Cardiac ventricle fibroblast (primary cell): Measurements from ENCODE around the gene OR5L2. TPM values are rescaled to one million over a fixed set of nuclear protein-coding genes. Genes with fewer than 3 reads are reported as not detected.

ENCODE experiments used
- total RNA-seq: library from RNA; depleted of rRNA; stranded (reverse); fragments of >200 nt; gene quantifications from 2 replicates; pipeline ENCODE4 v1.2.3, GENCODE V29; 2015

OR5L2 gene
- total RNA-seq = not detected in 2 replicates

GRCh38 chr11:55826919-55827318, at the start of gene OR5L2:
TSS of gene OR5L2 (plus strand) at chr11:55827219. CDS start at chr11:55827219, 0 bp downstream.

DNA sequence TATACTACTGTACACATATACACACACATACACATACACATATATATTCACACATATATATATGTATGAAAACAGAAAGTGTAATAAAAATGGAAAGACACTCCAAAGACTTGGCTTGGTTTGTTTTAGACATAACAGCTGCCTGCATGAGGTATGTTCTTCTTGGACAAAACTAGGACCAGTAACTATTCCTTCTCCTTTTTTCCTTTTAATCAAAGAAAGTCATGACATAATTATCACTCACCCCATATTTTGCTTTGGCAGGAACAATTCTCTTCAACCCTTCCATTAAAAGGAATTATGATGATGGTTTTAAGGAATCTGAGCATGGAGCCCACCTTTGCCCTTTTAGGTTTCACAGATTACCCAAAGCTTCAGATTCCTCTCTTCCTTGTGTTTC, 31.8 kb upstream of the OR5L2 start, which contains the start of gene OR5D14:
Gene OR5D14, plus strand, starts transcription at position 301 of the 400 bp plus-strand sequence. Its CDS starts 0 bp downstream, at position 301.

DNA sequence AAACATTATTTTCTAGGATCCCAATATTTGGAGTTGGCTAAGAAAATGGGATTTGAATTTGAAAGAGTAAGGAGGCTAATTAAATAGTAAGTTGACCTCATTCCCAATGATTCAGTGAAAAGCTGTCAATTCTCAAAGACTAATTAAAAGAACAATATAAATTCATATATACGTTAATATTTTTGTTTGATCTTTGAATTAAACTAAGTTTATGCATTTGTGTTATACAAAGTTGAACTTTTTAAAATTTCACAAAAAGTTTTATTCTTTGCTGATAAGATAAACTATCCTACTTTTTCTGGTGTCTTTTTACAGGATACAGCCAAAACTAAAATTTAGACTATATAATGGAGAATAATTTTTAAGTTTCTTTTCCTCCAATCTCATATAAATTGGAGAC, 16.0 kb upstream of the OR5L2 start, which contains the start of gene OR5L1:
Gene OR5L1, plus strand, starts transcription at position 301 of the 400 bp plus-strand sequence. CDS start 100 bp downstream, outside the sequence.

GRCh38 chr11:55819330-55819729, 7.7 kb upstream of the OR5L2 start, which contains the start of gene OR5D18:
TSS of gene OR5D18 (plus strand) at chr11:55819630. CDS start at chr11:55819630, 0 bp downstream.

DNA sequence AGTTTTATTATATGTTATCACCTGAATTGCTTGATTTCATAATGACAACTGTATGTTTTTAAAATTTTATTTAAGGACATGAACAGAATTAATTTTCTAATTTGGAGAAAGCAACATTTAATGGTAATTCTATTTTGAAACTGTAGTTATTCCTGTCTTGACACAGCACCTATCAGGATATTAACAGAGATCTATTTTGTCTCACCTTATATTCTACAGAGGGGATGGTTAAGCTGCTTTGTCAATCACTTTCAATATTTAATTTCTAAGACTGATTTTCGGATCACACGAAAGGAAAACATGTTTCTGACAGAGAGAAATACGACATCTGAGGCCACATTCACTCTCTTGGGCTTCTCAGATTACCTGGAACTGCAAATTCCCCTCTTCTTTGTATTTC, 11.4 kb downstream of the OR5L2 start, which contains the start of gene OR5D16:
Gene OR5D16, plus strand, starts transcription at position 301 of the 400 bp plus-strand sequence. Its CDS starts 0 bp downstream, at position 301.

Other genes starting within 250 kb of the OR5L2 start
- not detected in 2 replicates for gene OR4C11, start 219.6 kb upstream of the OR5L2 start, total RNA-seq
- gene OR4P4, start 192.1 kb upstream of the OR5L2 start, total RNA-seq = not detected in 2 replicates
- not detected in 2 replicates for gene OR4S2, start 178.9 kb upstream of the OR5L2 start, total RNA-seq
- not detected in 2 replicates for gene OR4C6, start 165.0 kb upstream of the OR5L2 start, total RNA-seq
- not detected in 2 replicates for gene OR5D13, start 53.8 kb upstream of the OR5L2 start, total RNA-seq
- gene OR5D14, start 31.7 kb upstream of the OR5L2 start, total RNA-seq = not detected in 2 replicates
- gene OR5L1, start 15.9 kb upstream of the OR5L2 start, total RNA-seq = not detected in 2 replicates
- gene OR5D18, start 7.6 kb upstream of the OR5L2 start, total RNA-seq = not detected in 2 replicates
- not detected in 2 replicates for gene OR5D16, start 11.5 kb downstream of the OR5L2 start, total RNA-seq
- gene TRIM51, start 56.1 kb downstream of the OR5L2 start, total RNA-seq = not detected in 2 replicates
- gene OR5W2, start 87.4 kb downstream of the OR5L2 start, total RNA-seq = not detected in 2 replicates
- gene OR5I1, start 109.2 kb downstream of the OR5L2 start, total RNA-seq = not detected in 2 replicates
- not detected in 2 replicates for gene OR10AG1, start 142.7 kb downstream of the OR5L2 start, total RNA-seq
- gene OR5F1, start 167.4 kb downstream of the OR5L2 start, total RNA-seq = not detected in 2 replicates
- not detected in 2 replicates for gene OR5AS1, start 200.4 kb downstream of the OR5L2 start, total RNA-seq